ENCODE measurements around the gene ADIRF.
"Not testable (repeated sequence)": the region's sequence is repeated elsewhere in the genome, so short reads cannot be mapped to it uniquely, and the experiment has no call there.

ADIRF gene

GRCh38 chr10:86981716-86982115, 13.4 kb downstream of the ADIRF start:
- DNase-seq, result no peak

DNA sequence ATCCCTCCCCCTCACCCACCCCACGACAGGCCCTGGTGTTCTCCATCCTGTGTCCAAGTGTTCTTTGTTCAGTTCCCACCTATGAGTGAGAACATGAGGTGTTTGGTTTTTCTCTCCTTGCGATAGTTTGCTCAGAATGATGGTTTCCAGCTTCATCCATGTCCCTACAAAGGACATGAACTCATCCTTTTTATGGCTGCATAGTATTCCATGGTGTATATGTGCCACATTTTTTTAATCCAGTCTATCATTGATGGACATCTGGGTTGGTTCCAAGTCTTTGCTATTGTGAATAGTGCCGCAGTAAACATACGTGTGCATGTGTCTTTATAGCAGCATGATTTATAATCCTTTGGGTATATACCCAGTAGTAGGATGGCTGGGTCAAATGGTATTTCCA, 16.2 kb downstream of the ADIRF start:
- not testable (repeated sequence) for DNase-seq

DNA sequence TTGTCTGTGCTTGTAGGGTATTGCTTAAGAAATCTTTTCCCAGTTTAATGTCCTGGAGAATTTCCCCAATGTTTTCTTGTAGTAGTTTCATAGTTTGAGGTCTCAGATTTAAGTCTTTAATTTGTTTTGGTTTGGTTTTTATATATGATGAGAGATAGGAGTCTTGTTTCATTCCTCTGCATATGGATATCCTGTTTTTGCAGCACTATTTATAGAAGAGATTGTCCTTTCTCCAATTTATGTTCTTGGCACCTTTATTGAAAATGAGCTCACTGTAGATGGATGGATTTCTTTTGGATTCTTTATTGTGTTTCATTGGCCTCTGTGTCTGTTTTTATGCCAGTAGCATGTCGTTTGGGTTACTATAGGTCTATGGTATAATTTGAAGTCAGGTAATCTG, 20.2 kb downstream of the ADIRF start:
- DNase-seq, result no peak

DNA sequence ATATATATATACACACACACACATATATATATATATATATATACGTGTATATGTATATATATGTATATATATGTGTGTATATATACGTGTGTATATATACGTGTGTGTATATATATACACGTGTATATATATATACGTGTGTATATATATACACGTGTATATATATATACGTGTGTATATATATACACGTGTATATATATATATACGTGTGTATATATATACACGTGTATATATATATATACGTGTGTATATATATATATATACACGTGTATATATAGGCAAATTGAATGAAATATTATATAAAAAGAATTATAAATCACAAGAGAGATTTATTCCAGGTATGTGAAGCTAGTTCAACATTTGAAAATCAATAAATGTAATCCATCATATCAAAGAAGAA, 23.1 kb downstream of the ADIRF start:
- DNase-seq, result not testable (repeated sequence)

GRCh38 chr10:86992456-86992855, 24.2 kb downstream of the ADIRF start:
- DNase-seq, result no peak

- no peak for DNase-seq
Observed at GRCh38 chr10:86992929-86993328, 24.6 kb downstream of the ADIRF start.

DNA sequence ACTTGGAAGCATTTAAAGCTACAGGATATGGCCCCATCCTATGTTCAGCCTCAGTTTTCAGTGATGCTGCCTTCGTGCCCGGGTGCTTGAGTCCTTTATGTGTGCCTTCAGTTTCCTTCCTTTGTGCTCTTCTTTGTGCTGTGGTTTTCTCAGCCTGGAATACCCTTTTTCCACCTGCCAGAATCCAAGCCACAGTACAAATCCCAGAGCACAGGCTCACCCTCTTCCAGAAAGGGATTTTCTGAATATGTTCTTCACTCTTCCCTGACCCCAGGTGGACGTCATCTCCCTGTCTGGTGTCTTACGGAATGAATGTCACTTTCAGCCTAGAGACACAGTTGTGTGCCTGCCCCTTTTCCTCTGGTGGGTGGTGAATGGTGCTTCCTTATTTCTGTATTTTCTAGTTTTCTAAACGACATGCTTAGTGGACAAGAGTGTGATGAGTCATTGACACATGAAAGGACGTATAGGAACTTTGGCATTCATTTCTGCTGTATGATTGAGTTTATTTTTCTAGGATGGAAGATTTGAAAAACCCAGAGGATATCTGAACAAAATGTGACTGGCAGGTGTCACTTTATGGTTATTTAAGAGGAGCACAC, 31.6 kb downstream of the ADIRF start:
- not testable (repeated sequence) for DNase-seq

GRCh38 chr10:87000491-87000890, 32.2 kb downstream of the ADIRF start:
- DNase-seq, result no peak

DNA sequence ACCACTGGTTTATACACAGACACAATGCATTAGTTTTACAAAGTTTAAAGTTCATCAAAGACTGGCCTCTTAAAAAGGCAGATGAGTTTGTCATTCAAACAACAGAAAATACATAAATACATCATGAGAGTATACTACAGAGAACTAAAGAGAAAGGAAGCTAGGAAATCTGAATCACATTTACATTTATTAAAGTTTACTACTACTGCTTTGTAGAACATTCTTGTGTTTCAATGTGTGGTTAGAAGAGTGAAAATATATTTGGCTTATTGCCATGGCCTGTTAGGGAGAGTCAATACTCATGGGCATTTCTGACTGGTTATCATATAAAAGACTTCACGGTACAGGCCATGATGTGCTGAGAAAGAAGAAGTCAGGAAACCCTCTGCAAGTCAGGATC, 38.8 kb downstream of the ADIRF start:
- not testable (repeated sequence) for DNase-seq

- not testable (repeated sequence) for DNase-seq
Observed at GRCh38 chr10:87007674-87008073, 39.4 kb downstream of the ADIRF start.

DNA sequence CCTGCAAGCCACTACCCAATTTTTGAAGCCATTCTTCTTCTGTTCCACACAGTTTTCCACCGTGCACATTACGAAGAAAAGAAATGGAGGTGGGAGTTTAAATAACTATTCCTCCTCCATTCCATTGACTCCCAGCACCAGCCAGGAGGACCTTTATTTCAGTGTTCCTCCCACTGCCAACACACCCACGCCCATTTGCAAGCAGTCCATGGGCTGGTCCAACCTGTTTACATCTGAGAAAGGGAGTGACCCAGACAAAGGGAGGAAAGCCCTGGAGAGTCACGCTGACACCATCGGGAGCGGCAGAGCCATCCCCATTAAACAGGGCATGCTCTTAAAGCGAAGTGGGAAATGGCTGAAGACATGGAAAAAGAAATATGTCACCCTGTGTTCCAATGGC, 40.0 kb downstream of the ADIRF start:
- not testable (repeated sequence) for DNase-seq

DNA sequence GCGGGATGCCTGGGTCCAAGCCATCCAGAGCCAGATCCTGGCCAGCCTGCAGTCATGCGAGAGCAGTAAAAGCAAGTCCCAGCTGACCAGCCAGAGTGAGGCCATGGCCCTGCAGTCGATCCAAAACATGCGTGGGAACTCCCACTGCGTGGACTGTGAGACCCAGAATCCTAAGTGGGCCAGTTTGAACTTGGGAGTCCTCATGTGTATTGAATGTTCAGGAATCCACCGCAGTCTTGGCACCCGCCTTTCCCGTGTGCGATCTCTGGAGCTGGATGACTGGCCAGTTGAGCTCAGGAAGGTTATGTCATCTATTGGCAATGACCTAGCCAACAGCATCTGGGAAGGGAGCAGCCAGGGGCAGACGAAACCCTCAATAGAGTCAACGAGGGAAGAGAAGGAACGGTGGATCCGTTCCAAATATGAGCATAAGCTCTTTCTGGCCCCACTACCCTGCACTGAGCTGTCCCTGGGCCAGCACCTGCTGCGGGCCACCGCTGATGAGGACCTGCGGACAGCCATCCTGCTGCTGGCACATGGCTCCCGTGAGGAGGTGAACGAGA, 40.9 kb downstream of the ADIRF start:
- not testable (repeated sequence) for DNase-seq

- not testable (repeated sequence) for DNase-seq
Observed at GRCh38 chr10:87013528-87013927, 45.2 kb downstream of the ADIRF start.

DNA sequence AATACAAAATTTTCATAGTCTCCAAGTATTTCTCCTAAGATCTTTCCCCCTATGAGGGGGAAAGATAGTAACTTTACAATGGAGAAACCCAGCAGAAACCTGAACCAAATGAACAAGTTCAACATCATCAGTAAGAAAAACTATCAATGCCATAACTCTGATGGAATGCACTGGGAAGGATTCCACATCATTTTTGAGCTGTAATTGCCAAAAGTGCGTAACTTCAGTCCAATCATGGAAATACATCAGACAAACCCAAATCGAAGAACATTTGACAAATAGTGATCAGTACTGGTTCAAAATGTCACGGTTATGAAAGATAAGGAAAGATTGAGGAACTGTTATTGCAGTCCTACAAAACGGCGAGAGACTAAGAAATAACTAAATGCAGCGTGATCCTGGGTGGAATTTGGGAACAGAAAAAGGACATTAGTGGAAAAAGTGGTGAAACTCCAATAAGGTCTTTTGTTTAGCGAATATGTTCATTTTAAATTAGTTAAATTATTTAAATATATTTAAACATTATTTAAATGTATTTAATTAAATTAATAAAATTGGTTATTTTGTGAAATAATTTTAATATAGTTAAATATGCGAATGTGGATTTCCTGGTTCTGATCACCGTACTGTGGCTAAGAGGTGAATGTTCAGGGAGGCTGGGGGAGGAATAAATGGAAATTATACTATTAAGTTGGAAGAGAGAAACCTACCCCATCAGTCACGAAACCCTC, 46.9 kb downstream of the ADIRF start:
- not testable (repeated sequence) for DNase-seq

DNA sequence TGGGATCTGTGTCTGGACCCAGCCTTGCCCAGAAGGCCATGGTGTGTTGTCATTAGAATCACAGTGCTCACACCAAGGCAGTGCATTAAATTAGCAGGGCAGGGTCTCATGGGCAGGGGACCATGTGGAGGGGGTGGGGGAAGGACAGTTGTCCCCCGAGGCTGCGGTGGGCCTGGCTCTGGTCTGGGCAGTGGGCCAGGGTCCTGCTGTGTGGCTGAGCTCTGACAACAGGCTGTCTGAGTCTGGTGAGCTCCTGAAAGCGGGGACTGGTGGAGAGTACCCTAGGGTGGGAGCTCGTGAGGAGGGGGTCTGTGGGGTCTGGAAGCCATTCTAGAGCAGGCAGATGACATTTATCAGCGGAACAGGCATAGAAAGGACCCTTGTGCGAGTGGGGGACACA, 49.8 kb downstream of the ADIRF start:
- not testable (repeated sequence) for DNase-seq

DNA sequence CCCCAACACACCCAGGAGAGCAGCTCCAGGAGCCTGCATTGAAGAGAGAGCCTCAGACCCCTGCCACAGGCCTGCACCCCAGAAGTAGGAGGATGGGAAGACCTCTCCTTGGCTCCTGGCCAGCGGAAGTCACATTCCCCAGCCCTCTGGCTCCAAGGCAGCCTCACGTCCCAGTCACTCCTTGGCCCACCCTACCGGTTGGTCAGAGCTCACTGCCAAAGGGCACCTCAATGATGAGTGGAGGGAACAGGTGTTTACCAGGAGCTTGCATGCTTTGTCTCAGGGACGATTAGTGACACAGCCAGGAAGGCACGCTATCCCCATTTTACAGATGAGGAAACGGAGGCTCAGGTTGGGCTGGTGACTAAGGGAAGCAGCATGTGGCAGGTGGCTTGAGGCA, 50.8 kb downstream of the ADIRF start:
- DNase-seq, result not testable (repeated sequence)

GRCh38 chr10:87019504-87019903, 51.2 kb downstream of the ADIRF start:
- DNase-seq, result not testable (repeated sequence)

DNA sequence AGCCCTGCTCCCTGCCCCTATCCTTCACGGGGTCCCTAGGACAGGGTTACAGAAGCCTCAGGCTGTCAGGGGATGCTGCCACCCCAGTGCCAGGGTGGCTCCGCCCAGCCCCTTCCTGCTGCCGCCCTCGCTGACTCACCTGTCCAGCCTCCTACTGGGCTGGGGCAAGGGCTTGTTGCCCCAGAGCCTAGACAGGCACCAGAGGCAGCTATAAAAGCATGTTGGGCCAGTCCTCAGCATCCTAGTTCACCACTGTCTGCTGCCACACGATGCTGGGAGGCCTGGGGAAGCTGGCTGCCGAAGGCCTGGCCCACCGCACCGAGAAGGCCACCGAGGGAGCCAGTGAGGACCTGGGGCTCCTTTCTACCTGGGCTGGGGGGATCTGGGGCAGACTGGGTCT, 51.8 kb downstream of the ADIRF start, which contains the start of gene FAM25A:
FAM25A (plus strand) TSS at position 239 of the 400 bp plus-strand sequence; CDS start at position 270, 31 bp downstream.
- not testable (repeated sequence) for DNase-seq

Data from NCI-H1694 treated with DMSO at 0.1 percent for 48 hours (cell line).